Endodermal cell (in vitro differentiated cells): Measurements from ENCODE around the gene HS1BP3. TPM values are rescaled to one million over a fixed set of nuclear protein-coding genes. Genes with fewer than 3 reads are reported as not detected.
A peak's percentile ranks its signal among the peaks of the same experiment; 100 is the strongest.

Experiments used
- DNase-seq: peaks from one replicate; pipeline ENCODE4 v3.0.0-alpha.2; 2017
- H3K27ac ChIP-seq: 2 replicates; pipeline ENCODE4 v1.5.1; 2013; ENCODE audit warnings: mild to moderate bottlenecking, low read depth, low read length, moderate library complexity
- H3K27me3 ChIP-seq: 2 replicates; pipeline ENCODE4 v1.6.1; 2013; ENCODE audit warnings: mild to moderate bottlenecking, low read length, moderate library complexity; ENCODE audit not compliant: insufficient read depth, control insufficient read depth, poor library complexity, severe bottlenecking
- H3K36me3 ChIP-seq: 2 replicates; pipeline ENCODE4 v1.7.0; 2013; ENCODE audit warnings: mild to moderate bottlenecking, low read length, moderate library complexity; ENCODE audit not compliant: control insufficient read depth, insufficient read depth
- H3K4me1 ChIP-seq: one replicate; pipeline ENCODE4 v1.7.0; 2013; ENCODE audit warnings: low read length; ENCODE audit not compliant: control insufficient read depth, insufficient read depth
- H3K4me3 ChIP-seq: 2 replicates; pipeline ENCODE4 v1.5.1; 2013; ENCODE audit warnings: mild to moderate bottlenecking, low read length, moderate library complexity
- H3K9ac ChIP-seq: 2 replicates; pipeline ENCODE4 v1.6.1; 2013; ENCODE audit warnings: mild to moderate bottlenecking, low read length, moderate library complexity; ENCODE audit not compliant: poor library complexity, severe bottlenecking; ENCODE audit errors: extremely low read depth
- H3K9me3 ChIP-seq: 2 replicates; pipeline ENCODE4 v1.6.1; 2013; ENCODE audit warnings: mild to moderate bottlenecking, low read length, moderate library complexity; ENCODE audit not compliant: control insufficient read depth
- H3K27ac Mint-ChIP-seq: 2 replicates; pipeline ENCODE4 v1.8.0; 2020; ENCODE audit warnings: mixed read lengths
- H3K27me3 Mint-ChIP-seq: 2 replicates; pipeline ENCODE4 v1.8.0; 2021; ENCODE audit warnings: mild to moderate bottlenecking, mixed read lengths; ENCODE audit not compliant: insufficient read depth
- H3K36me3 Mint-ChIP-seq: 2 replicates; pipeline ENCODE4 v1.8.0; 2020; ENCODE audit warnings: low read depth, mixed read lengths
- H3K4me1 Mint-ChIP-seq: 2 replicates; pipeline ENCODE4 v1.8.0; 2020; ENCODE audit warnings: mixed read lengths
- H3K4me3 Mint-ChIP-seq: 2 replicates; pipeline ENCODE4 v1.8.0; 2020; ENCODE audit warnings: mild to moderate bottlenecking, moderate library complexity, mixed read lengths
- H3K9me3 Mint-ChIP-seq: 2 replicates; pipeline ENCODE4 v1.8.0; 2020; ENCODE audit warnings: mild to moderate bottlenecking, mixed read lengths
- CTCF ChIP-seq: fragments of 200-600 bp; sonication (generic); conservative IDR thresholded peaks from 2 replicates; pipeline ENCODE4 v1.5.0; 2021; ENCODE audit warnings: antibody characterized with exemption, mild to moderate bottlenecking
- WGBS, 2 experiments: methylation state at CpG; one replicate each; pipeline versions ENCODE4 v1.1.5 to v1.1.7; 2013; ENCODE audit warnings: missing lambda C conversion rate in 2 of 2, mixed read lengths in 1 of 2; ENCODE audit not compliant: insufficient coverage in 1 of 2, insufficient read length in 1 of 2; 5-methylcytosine and 5-hydroxymethylcytosine counted together
- total RNA-seq, 2 donors: library from RNA; stranded (reverse); fragmentation: NEBNext Ultra II Directional in 1 of 2; extraction: Animal tissue kit (Norgen Biotek cat#: 25700) in 1 of 2; gene quantifications; 2 replicates in 1 of 2; 3 replicates in 1 of 2; pipeline ENCODE4 v1.2.1, GENCODE V29; 2021

The HS1BP3 gene
- total RNA-seq, 2 donors from 2014 or later, result 23.0 to 26.2 TPM

GRCh38 chr2:20623241-20623640 lies 27.7 kb downstream of the HS1BP3 start:
- peak; percentile 15 for DNase-seq
- H3K27ac Mint-ChIP-seq, result no peak overlapping the region
- no peak overlapping the region for H3K4me3 Mint-ChIP-seq
- peaks cover 16% of the 10 kb centered on the region for H3K4me1 Mint-ChIP-seq
- TF ChIP-seq CTCF, result no peak
- H3K36me3 Mint-ChIP-seq, result peaks cover 14% of the 10 kb centered on the region
- Histone ChIP-seq H3K9me3 (no peaks in the 10 kb centered on the region), H3K27ac (peak overlapping the region; percentile 73), H3K27me3 (no peaks in the 10 kb centered on the region), H3K4me1 (peaks cover 6% of the 10 kb centered on the region), H3K4me3 (no peak overlapping the region), H3K36me3 (no peaks in the 10 kb centered on the region), H3K9ac (no peak overlapping the region)
- H3K9me3 Mint-ChIP-seq, result no peaks in the 10 kb centered on the region
- no peaks in the 10 kb centered on the region for H3K27me3 Mint-ChIP-seq
- WGBS, 2 experiments, result 82 to 98% methylated on average over 5 to 10 of the region's 10 CpGs

DNA sequence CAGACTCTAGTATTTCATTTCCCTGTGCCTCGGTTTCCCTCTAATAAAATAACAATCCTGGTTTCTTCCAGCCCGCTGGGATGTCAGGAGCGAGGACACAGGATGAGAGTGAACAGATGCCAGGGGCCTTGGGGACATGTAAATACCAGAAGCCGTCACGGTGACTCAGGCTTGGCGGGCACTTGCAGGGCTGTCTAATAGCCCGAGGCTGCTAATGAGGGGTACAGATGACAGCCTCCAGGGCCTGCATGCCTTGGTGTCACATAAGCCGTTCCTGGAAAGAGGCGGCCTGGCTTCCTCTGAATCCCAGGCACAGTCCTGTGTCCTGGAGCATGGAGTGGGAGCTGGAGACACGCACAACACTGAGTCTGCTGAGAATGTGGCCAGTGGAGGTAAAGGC lies 28.2 kb downstream of the HS1BP3 start:
- peaks cover 16% of the 10 kb centered on the region for H3K4me1 Mint-ChIP-seq
- no peak overlapping the region for H3K27ac Mint-ChIP-seq
- WGBS, 2 experiments, result 94 to 98% methylated on average over 9 to 10 of the region's 10 CpGs
- no peaks in the 10 kb centered on the region for H3K9me3 Mint-ChIP-seq
- H3K27me3 ChIP-seq, result no peaks in the 10 kb centered on the region
- no peaks in the 10 kb centered on the region for H3K27me3 Mint-ChIP-seq
- H3K4me3 ChIP-seq, result no peak overlapping the region
- peak; percentile 24 for DNase-seq
- no peak overlapping the region for H3K4me3 Mint-ChIP-seq
- peaks cover 6% of the 10 kb centered on the region for H3K4me1 ChIP-seq
- H3K36me3 ChIP-seq, result no peaks in the 10 kb centered on the region
- H3K9me3 ChIP-seq, result no peaks in the 10 kb centered on the region
- peaks cover 14% of the 10 kb centered on the region for H3K36me3 Mint-ChIP-seq
- no peak for TF ChIP-seq CTCF
- H3K9ac ChIP-seq, result no peak overlapping the region
- H3K27ac ChIP-seq, result peak overlapping the region; percentile 73

GRCh38 chr2:20622296-20622686 lies 28.6 kb downstream of the HS1BP3 start:
- H3K27ac ChIP-seq, result no peak overlapping the region
- no peak overlapping the region for H3K4me3 ChIP-seq
- peaks cover 9% of the 10 kb centered on the region for H3K4me1 ChIP-seq
- H3K27ac Mint-ChIP-seq, result no peak overlapping the region
- peak; percentile 20 for DNase-seq
- TF ChIP-seq CTCF, result no peak
- H3K27me3 Mint-ChIP-seq, result no peaks in the 10 kb centered on the region
- H3K27me3 ChIP-seq, result no peaks in the 10 kb centered on the region
- H3K9me3 ChIP-seq, result no peaks in the 10 kb centered on the region
- no peak overlapping the region for H3K9ac ChIP-seq
- H3K36me3 Mint-ChIP-seq, result peaks cover 14% of the 10 kb centered on the region
- no peak overlapping the region for H3K4me3 Mint-ChIP-seq
- H3K9me3 Mint-ChIP-seq, result no peaks in the 10 kb centered on the region
- 95 to 96% methylated on average over 8 to 11 of the region's 11 CpGs for WGBS, 2 experiments
- peaks cover 17% of the 10 kb centered on the region for H3K4me1 Mint-ChIP-seq
- no peaks in the 10 kb centered on the region for H3K36me3 ChIP-seq
